Activated T-helper 2 cell treated with anti-CD3 and anti-CD28 coated beads, Interferon-gamma antibody, Interleukin-2, Interleukin-4, amounts not matched to agents 10 μg/mL and 5 μg/mL and 100 μg/mL, durations not matched to agents 14 hours and 24 hours and 36 hours (primary cell): ENCODE results near the gene DSCAML1. TPM values are rescaled to one million over a fixed set of nuclear protein-coding genes. Genes with fewer than 3 reads are reported as not detected.

Source experiments
- DNase-seq: peaks from one replicate; pipeline ENCODE4 v3.0.0; 2021; ENCODE audit warnings: low spot score
- H3K27ac Mint-ChIP-seq: one replicate; pipeline ENCODE4 v1.8.0; 2021; ENCODE audit warnings: mixed read lengths
- H3K27me3 Mint-ChIP-seq: one replicate; pipeline ENCODE4 v1.8.0; 2021; ENCODE audit warnings: low read depth, mixed read lengths
- H3K36me3 Mint-ChIP-seq: one replicate; pipeline ENCODE4 v1.8.0; 2021; ENCODE audit warnings: low read depth, mixed read lengths
- H3K4me1 Mint-ChIP-seq: one replicate; pipeline ENCODE4 v1.8.0; 2021; ENCODE audit warnings: low read depth, mixed read lengths
- H3K4me3 Mint-ChIP-seq: one replicate; pipeline ENCODE4 v1.8.0; 2021; ENCODE audit warnings: low read depth, mild to moderate bottlenecking, moderate library complexity, mixed read lengths
- H3K9me3 Mint-ChIP-seq: one replicate; pipeline ENCODE4 v1.8.0; 2021; ENCODE audit warnings: mixed read lengths
- intact Hi-C: fragments of 100-400 bp; cut with micrococcal nuclease; formaldehyde crosslinking; loops from one replicate; pipeline ENCODE4 v1.15.1; 2023
- total RNA-seq: library from RNA; stranded (reverse); gene quantifications from 2 replicates; pipeline ENCODE4 v1.2.3, GENCODE V29; 2022

The DSCAML1 gene
- total RNA-seq, 1 donor from 2014 or later = not detected

DNA sequence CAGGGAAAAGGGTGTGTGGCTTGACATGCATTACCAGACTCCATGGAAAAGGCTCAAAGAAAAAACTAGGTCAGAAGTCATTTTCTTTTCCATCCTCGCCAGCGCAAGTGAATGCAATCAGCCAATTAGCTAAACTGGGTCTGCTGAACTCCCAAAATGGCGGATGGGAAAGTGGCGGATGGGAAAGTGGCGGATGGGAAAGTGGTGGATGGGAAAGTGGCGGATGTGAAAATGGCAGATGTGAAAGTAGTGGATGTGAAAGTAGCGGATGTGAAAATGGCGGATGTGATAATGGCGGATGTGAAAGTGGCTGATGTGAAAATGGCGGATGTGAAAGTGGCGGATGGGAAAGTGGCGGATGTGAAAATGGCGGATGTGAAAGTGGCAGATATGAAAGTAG lies 311.0 kb downstream of the DSCAML1 start:
- H3K27ac Mint-ChIP-seq = no peak overlapping the region
- DNase-seq = no peak

DNA sequence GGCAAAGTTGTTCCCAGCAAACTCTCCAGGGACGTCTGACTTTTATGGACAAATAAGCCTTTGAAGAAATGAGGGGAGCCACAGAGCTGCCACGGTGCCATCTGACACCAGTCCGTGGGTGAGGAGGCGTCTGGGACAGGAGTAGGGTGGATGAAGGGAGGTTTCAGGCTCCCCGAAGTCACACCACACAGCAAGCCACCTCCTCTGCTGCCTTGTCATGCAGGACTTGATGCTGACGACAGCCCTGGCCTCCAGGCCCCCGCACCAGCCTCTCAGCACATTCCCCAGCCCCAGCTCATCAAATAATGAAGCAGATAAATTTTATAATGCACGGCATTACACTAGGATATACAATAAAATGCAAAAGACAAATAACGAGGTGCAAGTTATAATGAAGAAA lies 312.9 kb downstream of the DSCAML1 start:
- no peak overlapping the region for H3K4me3 Mint-ChIP-seq
- no peaks in the 10 kb centered on the region for H3K4me1 Mint-ChIP-seq
- intact Hi-C loops = no loop called here
- no peak for DNase-seq
- H3K36me3 Mint-ChIP-seq = no peaks in the 10 kb centered on the region
- H3K27me3 Mint-ChIP-seq = no peaks in the 10 kb centered on the region
- H3K27ac Mint-ChIP-seq = no peak overlapping the region
- H3K9me3 Mint-ChIP-seq = no peaks in the 10 kb centered on the region

More for the DNA sequence above, 311.0 kb downstream of the DSCAML1 start:
- Mint-ChIP-seq H3K27me3 (peaks cover 6% of the 10 kb centered on the region), H3K4me3 (no peak overlapping the region), H3K36me3 (no peaks in the 10 kb centered on the region), H3K4me1 (no peaks in the 10 kb centered on the region), H3K9me3 (no peaks in the 10 kb centered on the region)
- intact Hi-C loops = no loop called here

DNA sequence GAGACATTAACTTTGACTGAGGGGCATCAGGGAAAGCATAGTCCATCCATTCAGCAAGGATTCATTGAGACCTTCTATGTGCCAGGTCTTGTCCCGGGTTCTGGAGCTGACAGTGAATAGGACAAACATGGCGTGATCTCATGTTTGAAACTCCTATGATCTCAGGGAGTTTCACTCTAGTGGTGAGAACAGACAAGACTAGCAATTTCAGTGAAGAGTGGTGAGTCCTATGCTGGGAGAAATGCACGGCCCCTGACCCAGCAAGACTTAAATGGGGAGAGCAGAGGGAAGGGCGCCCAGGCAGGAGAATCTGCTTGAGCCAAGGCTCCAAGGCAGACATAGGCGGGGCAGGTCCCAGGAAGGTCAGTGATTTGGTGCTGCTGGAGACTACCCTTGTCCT lies 313.6 kb downstream of the DSCAML1 start:
- Mint-ChIP-seq H3K27ac (no peak overlapping the region), H3K4me3 (no peak overlapping the region), H3K36me3 (no peaks in the 10 kb centered on the region), H3K27me3 (no peaks in the 10 kb centered on the region), H3K9me3 (no peaks in the 10 kb centered on the region), H3K4me1 (no peaks in the 10 kb centered on the region)
- intact Hi-C loops = no loop called here
- no peak for DNase-seq

DNA sequence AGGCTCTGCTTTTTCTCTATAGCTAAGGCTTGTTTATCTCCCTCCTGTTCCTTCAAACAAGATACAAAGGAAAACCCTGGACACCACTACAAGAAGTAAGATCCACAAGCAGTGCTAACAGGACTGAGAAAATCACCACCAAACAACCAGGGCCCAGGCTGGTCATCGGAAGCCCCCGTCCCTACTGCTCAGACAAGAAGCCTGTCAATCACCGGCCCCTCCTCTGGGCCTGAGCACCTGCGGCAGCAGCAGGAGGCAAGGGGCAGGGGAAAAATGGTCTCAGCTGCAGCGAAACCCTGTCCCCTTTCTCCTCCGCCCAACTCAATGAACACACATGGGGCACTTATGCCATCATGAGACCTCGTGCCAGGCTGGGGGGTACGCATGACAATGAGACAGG lies 314.1 kb downstream of the DSCAML1 start:
- Mint-ChIP-seq H3K36me3 (no peaks in the 10 kb centered on the region), H3K27me3 (no peaks in the 10 kb centered on the region), H3K27ac (no peak overlapping the region), H3K4me3 (no peak overlapping the region), H3K4me1 (no peaks in the 10 kb centered on the region), H3K9me3 (no peaks in the 10 kb centered on the region)
- DNase-seq = no peak
- intact Hi-C loops = no loop called here

DNA sequence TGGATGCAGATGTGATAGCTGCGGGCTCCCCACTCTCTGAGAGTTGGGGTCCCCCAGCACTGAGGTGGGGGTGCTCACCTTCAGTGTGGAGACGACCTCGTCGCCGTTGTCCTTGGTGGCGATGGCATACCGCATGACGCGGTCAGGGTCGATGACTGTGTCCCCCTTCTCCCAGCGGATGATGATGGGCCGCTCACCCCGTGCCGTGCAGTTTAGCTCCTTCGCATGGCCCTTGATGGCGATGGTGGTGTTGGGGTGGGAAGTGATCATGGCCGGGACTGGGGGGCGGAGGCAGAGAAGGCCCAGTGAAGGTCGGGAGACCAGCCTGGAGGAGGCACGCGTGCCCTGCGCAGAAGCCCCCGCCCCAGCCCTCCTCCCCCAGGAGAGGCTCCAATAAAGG lies 315.1 kb downstream of the DSCAML1 start:
- H3K27me3 Mint-ChIP-seq = no peaks in the 10 kb centered on the region
- intact Hi-C loops = no loop called here
- no peaks in the 10 kb centered on the region for H3K4me1 Mint-ChIP-seq
- no peak overlapping the region for H3K27ac Mint-ChIP-seq
- H3K36me3 Mint-ChIP-seq = no peaks in the 10 kb centered on the region
- H3K9me3 Mint-ChIP-seq = no peaks in the 10 kb centered on the region
- no peak overlapping the region for H3K4me3 Mint-ChIP-seq
- DNase-seq = no peak

DNA sequence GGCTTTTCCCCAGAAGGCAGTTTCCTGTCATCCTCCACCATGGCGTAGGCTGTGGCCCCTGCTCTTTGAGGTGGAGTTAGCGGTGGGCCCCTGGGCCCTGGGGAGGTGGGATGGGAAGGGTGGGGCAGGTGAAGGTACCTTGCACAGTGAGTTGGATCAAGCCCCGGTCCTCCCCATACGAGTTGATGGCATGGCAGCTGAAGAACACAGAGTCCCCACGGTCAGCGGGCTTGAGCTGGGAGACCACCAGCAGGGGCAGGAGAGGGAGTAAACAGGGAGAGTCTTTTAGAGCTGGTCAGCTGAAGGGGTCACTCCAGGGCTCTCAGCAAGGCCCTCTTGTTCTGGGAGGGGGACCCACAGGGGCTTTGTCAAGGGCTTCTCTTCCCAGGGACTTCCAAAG lies 316.0 kb downstream of the DSCAML1 start:
- intact Hi-C loops = no loop called here
- Mint-ChIP-seq H3K27me3 (no peaks in the 10 kb centered on the region), H3K9me3 (no peaks in the 10 kb centered on the region), H3K36me3 (no peaks in the 10 kb centered on the region), H3K27ac (no peak overlapping the region), H3K4me3 (no peak overlapping the region), H3K4me1 (no peaks in the 10 kb centered on the region)
- DNase-seq = no peak

DNA sequence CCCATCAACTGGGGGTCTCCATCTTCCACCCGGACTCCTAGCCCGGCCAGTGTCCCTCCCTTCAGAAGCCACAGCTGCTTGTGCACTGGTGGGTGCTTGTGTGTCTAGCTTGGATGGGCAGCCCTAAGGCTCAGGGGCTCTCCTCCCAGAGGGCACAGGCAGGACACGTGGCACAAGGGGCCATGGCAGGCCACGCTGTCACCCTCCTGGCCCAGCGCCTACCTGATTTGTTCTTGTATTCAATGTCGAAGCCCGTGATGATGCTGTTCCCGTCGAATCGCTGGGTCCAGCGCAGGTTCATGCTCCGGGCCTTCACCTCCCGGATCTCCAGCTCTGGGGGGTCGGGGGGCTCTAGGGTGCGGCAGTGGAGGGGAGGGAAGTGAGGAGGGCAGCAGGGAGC lies 316.8 kb downstream of the DSCAML1 start:
- H3K27me3 Mint-ChIP-seq = no peaks in the 10 kb centered on the region
- H3K4me1 Mint-ChIP-seq = no peaks in the 10 kb centered on the region
- DNase-seq = no peak
- no peaks in the 10 kb centered on the region for H3K9me3 Mint-ChIP-seq
- no peak overlapping the region for H3K27ac Mint-ChIP-seq
- H3K36me3 Mint-ChIP-seq = no peaks in the 10 kb centered on the region
- intact Hi-C loops = no loop called here
- H3K4me3 Mint-ChIP-seq = no peak overlapping the region

DNA sequence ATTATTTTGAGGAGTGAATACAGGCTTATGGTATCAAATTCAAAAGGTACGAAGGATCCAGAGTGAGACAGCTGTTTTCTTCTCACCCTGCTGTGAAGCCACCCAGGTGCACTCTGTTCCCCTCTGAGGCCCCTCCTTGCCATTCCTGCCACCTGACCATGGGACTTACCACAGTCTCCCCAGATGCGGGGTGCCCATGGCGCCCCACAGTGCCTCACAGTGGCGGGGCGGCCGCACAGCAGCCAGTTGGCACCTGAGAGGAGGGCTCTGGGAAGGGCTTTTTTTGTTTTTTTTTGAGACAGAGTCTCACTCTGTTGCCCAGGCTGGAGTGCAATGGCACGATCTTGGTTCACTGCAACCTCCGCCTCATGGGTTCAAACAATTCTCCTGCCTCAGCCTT lies 317.6 kb downstream of the DSCAML1 start:
- Mint-ChIP-seq H3K36me3 (no peaks in the 10 kb centered on the region), H3K9me3 (no peaks in the 10 kb centered on the region), H3K4me3 (no peak overlapping the region), H3K27me3 (peaks cover 2% of the 10 kb centered on the region), H3K4me1 (no peaks in the 10 kb centered on the region), H3K27ac (no peak overlapping the region)
- intact Hi-C loops = no loop called here
- no peak for DNase-seq

DNA sequence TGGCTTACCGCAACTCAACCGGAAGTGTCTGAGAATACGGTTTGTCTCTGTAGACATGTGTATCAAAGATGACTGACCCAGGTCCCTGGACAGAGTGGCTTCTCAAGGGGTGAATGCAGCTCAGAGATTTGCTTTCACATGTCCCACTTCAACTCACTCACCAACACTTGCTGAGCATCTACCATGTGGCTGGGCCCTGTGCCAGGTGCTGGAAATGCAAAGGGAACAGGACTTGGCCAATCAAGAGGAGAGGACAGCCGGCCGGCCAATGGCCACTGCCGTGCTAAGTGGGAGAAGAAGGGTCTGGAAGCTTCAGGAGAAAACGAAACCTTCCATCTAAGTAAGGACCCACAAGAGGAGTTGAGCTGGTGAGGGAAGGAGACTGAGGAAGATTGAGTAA lies 318.1 kb downstream of the DSCAML1 start:
- Mint-ChIP-seq H3K27ac (no peak overlapping the region), H3K9me3 (no peaks in the 10 kb centered on the region), H3K36me3 (no peaks in the 10 kb centered on the region), H3K4me3 (no peak overlapping the region), H3K27me3 (peaks cover 2% of the 10 kb centered on the region), H3K4me1 (no peaks in the 10 kb centered on the region)
- intact Hi-C loops = no loop called here
- DNase-seq = no peak

DNA sequence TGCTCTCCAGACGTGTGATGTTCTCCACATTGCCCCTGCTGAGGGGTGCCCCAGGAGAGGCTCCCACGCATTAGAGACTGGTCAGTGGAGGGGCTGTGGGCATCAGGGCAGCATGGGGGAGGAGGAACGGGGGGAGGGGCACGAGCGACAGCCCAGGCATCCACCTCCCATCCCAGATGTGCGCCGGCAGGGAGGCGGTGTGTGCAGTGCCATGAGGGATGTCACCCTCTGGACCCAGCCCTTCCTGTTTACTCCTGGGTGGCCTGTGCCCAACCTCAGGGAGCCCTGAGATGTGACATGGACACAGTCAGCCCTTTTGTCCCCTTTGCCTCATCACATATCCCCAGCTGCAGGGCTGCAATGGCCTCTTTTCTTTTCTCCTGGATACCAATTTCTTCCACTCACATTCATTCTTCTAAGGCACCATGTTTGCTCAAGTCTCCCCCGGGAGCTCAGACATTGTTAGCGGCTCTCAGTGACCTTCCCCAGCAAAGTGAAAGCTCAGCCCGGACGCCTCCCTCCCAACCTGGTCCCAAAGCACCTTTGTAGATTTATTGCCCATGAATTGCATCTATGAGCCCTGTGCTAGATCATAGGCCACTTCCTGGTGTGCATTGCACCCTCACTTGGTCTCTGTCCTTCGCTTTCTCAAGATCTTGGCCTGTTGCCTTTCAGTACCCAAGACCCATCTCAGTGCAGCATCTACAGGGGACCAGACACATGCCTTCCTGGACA lies 318.7 kb downstream of the DSCAML1 start:
- Mint-ChIP-seq H3K9me3 (no peaks in the 10 kb centered on the region), H3K4me1 (no peaks in the 10 kb centered on the region), H3K36me3 (no peaks in the 10 kb centered on the region), H3K27me3 (peaks cover 2% of the 10 kb centered on the region), H3K4me3 (no peak overlapping the region), H3K27ac (no peak overlapping the region)
- intact Hi-C loops = no loop called here
- DNase-seq = no peak

DNA sequence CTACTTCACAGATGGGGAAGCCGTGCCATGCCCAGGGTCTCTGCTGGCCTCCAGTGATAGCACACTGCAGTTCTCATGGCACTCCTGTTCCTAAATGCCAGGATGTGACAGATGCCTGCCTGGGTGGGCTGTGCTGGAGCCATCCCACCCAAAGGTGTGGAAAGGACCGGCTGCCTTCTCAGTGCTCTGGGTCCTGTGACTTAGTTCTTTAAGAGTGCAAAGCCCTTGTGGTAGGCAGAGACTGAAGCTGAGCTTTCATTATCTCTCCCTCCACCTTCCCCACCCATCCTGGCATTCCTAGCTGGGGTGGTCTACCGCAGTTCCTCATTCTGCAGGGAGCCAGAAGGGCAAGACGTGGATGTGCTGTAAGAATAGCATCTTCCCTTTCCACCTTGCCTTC lies 319.3 kb downstream of the DSCAML1 start:
- no peak for DNase-seq
- Mint-ChIP-seq H3K4me3 (no peak overlapping the region), H3K4me1 (no peaks in the 10 kb centered on the region), H3K27ac (no peak overlapping the region), H3K36me3 (no peaks in the 10 kb centered on the region), H3K27me3 (peaks cover 2% of the 10 kb centered on the region), H3K9me3 (no peaks in the 10 kb centered on the region)
- intact Hi-C loops = no loop called here

DNA sequence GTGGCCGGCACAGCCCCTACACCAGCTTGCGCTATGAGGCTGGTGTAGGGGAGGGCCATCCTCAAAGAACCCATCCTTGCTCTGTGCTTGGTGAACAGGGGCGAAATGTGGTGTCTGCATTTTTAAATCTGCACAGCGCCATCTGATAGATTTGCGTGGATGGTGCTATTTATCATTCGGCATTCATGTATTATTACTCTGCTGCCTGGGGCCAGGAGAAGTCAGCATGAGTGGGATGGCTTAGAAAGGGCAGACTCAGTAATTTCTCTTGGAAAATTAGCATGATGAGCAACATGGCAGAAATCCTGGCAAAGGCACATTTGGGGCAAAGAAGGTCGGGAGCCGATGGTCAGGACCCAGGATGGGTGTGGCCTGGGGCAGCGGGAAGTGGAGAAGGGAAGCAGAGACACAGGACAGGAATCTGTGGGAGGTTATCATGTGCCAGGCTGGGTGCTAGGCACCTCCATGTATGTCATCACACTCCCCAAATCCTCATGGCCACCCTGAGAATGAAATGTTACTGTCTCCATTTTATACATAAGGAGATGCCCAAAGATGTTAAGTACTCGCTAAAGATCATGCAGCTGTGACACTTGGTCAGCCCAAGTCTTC lies 320.4 kb downstream of the DSCAML1 start:
- intact Hi-C loops = no loop called here
- Mint-ChIP-seq H3K27me3 (peaks cover 2% of the 10 kb centered on the region), H3K4me3 (no peak overlapping the region), H3K9me3 (no peaks in the 10 kb centered on the region), H3K27ac (no peak overlapping the region), H3K4me1 (no peaks in the 10 kb centered on the region), H3K36me3 (no peaks in the 10 kb centered on the region)
- no peak for DNase-seq

DNA sequence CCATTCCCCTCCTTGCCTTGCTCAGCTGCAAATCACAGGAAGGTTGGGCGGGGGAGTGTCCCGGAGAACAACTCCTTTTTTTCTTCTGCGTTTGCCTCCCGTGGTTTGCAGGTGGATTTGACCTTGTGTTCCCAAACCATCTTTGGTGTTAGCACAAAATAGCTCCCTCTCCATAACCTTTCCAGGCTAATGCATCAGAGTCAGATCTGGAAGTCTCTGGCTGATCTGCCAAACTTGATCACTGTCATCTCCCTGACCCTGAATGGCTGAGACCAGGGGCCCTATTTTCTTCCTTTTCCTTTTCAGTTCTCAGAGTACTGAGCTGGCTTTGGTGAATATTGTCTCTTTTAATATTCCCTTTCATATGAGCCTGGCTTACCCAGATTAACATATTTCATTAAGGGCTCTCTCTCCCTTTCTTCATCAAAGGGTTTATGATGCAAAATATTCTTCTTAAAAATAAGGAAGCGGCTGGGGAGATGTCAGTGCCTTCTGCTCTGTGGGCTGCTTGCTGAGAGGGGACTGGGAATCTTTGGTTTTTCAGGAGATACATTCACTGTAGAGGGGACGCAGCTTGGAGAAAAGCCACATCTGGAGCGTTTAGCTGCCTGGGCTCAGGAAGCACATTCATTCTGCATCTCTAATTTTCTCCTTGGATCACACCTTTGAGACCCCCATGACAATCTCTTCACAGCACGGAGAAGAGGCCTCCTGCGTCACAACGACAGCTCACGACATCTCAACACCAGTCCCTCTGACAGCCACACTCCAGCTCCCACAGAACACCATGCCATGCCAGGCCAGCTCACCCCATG lies 321.1 kb downstream of the DSCAML1 start:
- intact Hi-C loops = no loop called here
- H3K9me3 Mint-ChIP-seq = no peaks in the 10 kb centered on the region

More for the DNA sequence above, 321.1 kb downstream of the DSCAML1 start:
- Mint-ChIP-seq H3K4me1 (no peaks in the 10 kb centered on the region), H3K36me3 (no peaks in the 10 kb centered on the region), H3K27ac (no peak overlapping the region), H3K4me3 (no peak overlapping the region), H3K27me3 (peaks cover 2% of the 10 kb centered on the region)
- no peak for DNase-seq
